ENCODE data around the gene PCARE.

Gene PCARE

GRCh38 chr2:29035016-29035745 is 39.1 kb downstream of the PCARE start:
- DNase-seq (ENCODE audit: low spot score): no peak

- no peak for DNase-seq (ENCODE audit: low spot score)
Observed at GRCh38 chr2:29033656-29034055, 40.7 kb downstream of the PCARE start.

GRCh38 chr2:29033172-29033571 is 41.2 kb downstream of the PCARE start:
- DNase-seq (ENCODE audit: low spot score): no peak

- DNase-seq (ENCODE audit: low spot score): no peak
Observed at GRCh38 chr2:29032189-29032588, 42.1 kb downstream of the PCARE start.

GRCh38 chr2:29031046-29031445 is 43.3 kb downstream of the PCARE start:
- no peak for DNase-seq (ENCODE audit: low spot score)

GRCh38 chr2:29025711-29026110 is 48.6 kb downstream of the PCARE start:
- no peak for DNase-seq (ENCODE audit: low spot score)

GRCh38 chr2:29024882-29025430 is 49.4 kb downstream of the PCARE start:
- DNase-seq (ENCODE audit: low spot score): no peak

GRCh38 chr2:29023188-29023587 is 51.1 kb downstream of the PCARE start:
- DNase-seq (ENCODE audit: low spot score): no peak

- DNase-seq (ENCODE audit: low spot score): no peak
Observed at GRCh38 chr2:29022679-29023078, 51.6 kb downstream of the PCARE start.

GRCh38 chr2:29021886-29022285 is 52.4 kb downstream of the PCARE start:
- no peak for DNase-seq (ENCODE audit: low spot score)

- no peak for DNase-seq (ENCODE audit: low spot score)
Observed at GRCh38 chr2:29017716-29018435, 56.4 kb downstream of the PCARE start.

GRCh38 chr2:29016504-29016903 is 57.8 kb downstream of the PCARE start:
- DNase-seq (ENCODE audit: low spot score): no peak

- no peak for DNase-seq (ENCODE audit: low spot score)
Observed at GRCh38 chr2:29015701-29016470, 58.4 kb downstream of the PCARE start.

- DNase-seq (ENCODE audit: low spot score): no peak
Observed at GRCh38 chr2:29014811-29015421, 59.4 kb downstream of the PCARE start.

- DNase-seq (ENCODE audit: low spot score): no peak
Observed at GRCh38 chr2:29014331-29014730, 60.0 kb downstream of the PCARE start.

GRCh38 chr2:29013057-29013780 is 61.1 kb downstream of the PCARE start:
- no peak for DNase-seq (ENCODE audit: low spot score)

GRCh38 chr2:29012211-29012681 is 62.1 kb downstream of the PCARE start:
- no peak for DNase-seq (ENCODE audit: low spot score)
